ENCODE measurements around the gene HDGFL3. TPM values are rescaled to one million over a fixed set of nuclear protein-coding genes. Genes with fewer than 3 reads are reported as not detected.

HDGFL3 gene
- total and polyA plus RNA-seq, 9 of the 15 experiments (the other 6 are each of a cell fraction or from before 2014, with no cell fraction given), result 6.7 to 42.0 (median 31.4) TPM

GRCh38 chr15:83082730-83083386 is 124.8 kb downstream of the HDGFL3 start (continued):
- TF ChIP-seq ZNF407 (IDR thresholded peaks at IDR 0.05; ENCODE audit: low read depth) (no peak), AFF4 (CRISPR knock-in tag; IDR thresholded peaks at IDR 0.05) (no peak), CHD2 (IDR thresholded peaks at IDR 0.05; ENCODE audit: low read depth, low read length) (no peak), NFE2 (IDR thresholded peaks at IDR 0.05; ENCODE audit: low read depth) (no peak), HMG20B (CRISPR knock-in tag; IDR thresholded peaks at IDR 0.05) (no peak), HMBOX1 (IDR thresholded peaks at IDR 0.05) (peak; percentile 58; the same call in 1 of the 2 replicates), TAF15 (IDR thresholded peaks at IDR 0.05; ENCODE audit: low read depth, low read length) (no peak), ZNF79 (CRISPR knock-in tag; IDR thresholded peaks at IDR 0.05; ENCODE audit: low read depth) (no peak), TCF7L2 (IDR thresholded peaks at IDR 0.05; ENCODE audit: low read depth, low read length) (no peak), DMBX1 (CRISPR knock-in tag; IDR thresholded peaks at IDR 0.05; ENCODE audit: borderline replicate concordance) (no peak), MYNN (IDR thresholded peaks at IDR 0.05) (no peak), MYNN (CRISPR knock-in tag; IDR thresholded peaks at IDR 0.05) (no peak), ARNT (IDR thresholded peaks at IDR 0.05) (no peak), NCOA4 (IDR thresholded peaks at IDR 0.05; ENCODE audit: partially characterized antibody) (no peak), CHD4 (IDR thresholded peaks at IDR 0.05; ENCODE audit: insufficient read depth, insufficient replicate concordance, low read depth, low read length, poor library complexity, severe bottlenecking) (no peak), TSC22D4 (tag; IDR thresholded peaks at IDR 0.05) (no peak), RUNX1 (IDR thresholded peaks at IDR 0.05; ENCODE audit: low read depth) (no peak)
